Motor neuron (in vitro differentiated cells): ENCODE results near the gene PCGF3. TPM values are rescaled to one million over a fixed set of nuclear protein-coding genes. Genes with fewer than 3 reads are reported as not detected.

Source experiments
- ATAC-seq, 8 experiments: fragments of 200-7000 bp; cut with Tn5 transposase; replicated peaks in 6 of 8; 2 replicates each; pipeline ENCODE4 v1.8.0; 2021; ENCODE audit warnings: mild to moderate bottlenecking in 8 of 8, moderate library complexity in 8 of 8
- H3K27ac ChIP-seq, 2 donors: fragments of 250-450 bp; sonication (Bioruptor Pico); 2 replicates each; pipeline ENCODE4 v1.9.0; 2021; ENCODE audit warnings: antibody characterized with exemption in 2 of 2, mild to moderate bottlenecking in 2 of 2, moderate library complexity in 1 of 2
- H3K4me1 ChIP-seq, 2 donors: fragments of 250-450 bp; sonication (Bioruptor Pico); replicated peaks in 1 of 2; 2 replicates each; pipeline ENCODE4 v1.6.1; 2021; ENCODE audit warnings: antibody characterized with exemption in 2 of 2, mild to moderate bottlenecking in 2 of 2, moderate library complexity in 1 of 2
- H3K4me3 ChIP-seq, 5 donors: fragments of 250-450 bp; sonication (Bioruptor Pico); 2 replicates each; pipeline ENCODE4 v1.9.0; 2021; ENCODE audit warnings: antibody characterized with exemption in 5 of 5, mild to moderate bottlenecking in 5 of 5, moderate library complexity in 4 of 5
- WGBS, 10 experiments: fragments of 450-650 bp; shearing (Covaris generic); methylation state at CpG; one replicate each; pipeline ENCODE4 v1.0.0; 2022; 5-methylcytosine and 5-hydroxymethylcytosine counted together
- in situ Hi-C, 9 experiments: fragments of 400-800 bp; cut with MboI; loops; one replicate each; pipeline ENCODE4 v1.15.0; 2021; ENCODE audit warnings: low sequenced_read_pairs in 9 of 9, low pct_unique_long_range_greater_than_20kb in 2 of 9; ENCODE audit not compliant: unreplicated experiment in 9 of 9
- total RNA-seq, 8 experiments: library from RNA; unstranded; fragments of 300-600 nt; gene quantifications; 2 replicates each; pipeline versions ENCODE4 v1.2.3 to v1.2.4, GENCODE V29; 2022

The PCGF3 gene
- total RNA-seq, 8 experiments from 2014 or later, result 21.8 to 86.9 (median 42.1) TPM

- WGBS, 10 experiments, result 0 to 80% (median 66%) methylated on average over 1 to 3 of the region's 18 CpGs; no CpG with 5 or more reads in 4 of the 10 experiments
- H3K4me3 ChIP-seq, result no peak overlapping the region
- no peak overlapping the region for H3K27ac ChIP-seq
- peak in 3 of 8 experiments; percentile 43 to 67 (median 65) for ATAC-seq
- peaks cover 17 to 18% of the 10 kb centered on the region in 2 donors for H3K4me1 ChIP-seq
- in situ Hi-C loops, result no loop called here
Observed at GRCh38 chr4:788636-789297, 83.1 kb downstream of the PCGF3 start.

GRCh38 chr4:789571-790465 is 84.2 kb downstream of the PCGF3 start:
- no peak overlapping the region for H3K4me3 ChIP-seq
- H3K27ac ChIP-seq, result no peak overlapping the region
- H3K4me1 ChIP-seq, result peaks cover 17% of the 10 kb centered on the region in 2 donors
- peak in 2 of 8 experiments; percentile 45 to 64 for ATAC-seq
- WGBS, 10 experiments, result no CpG with 5 or more reads among the region's 27 CpGs
- in situ Hi-C loops, result no loop called here

GRCh38 chr4:790466-790820 is 84.8 kb downstream of the PCGF3 start:
- peak in 1 of 8 experiments; percentile 11 for ATAC-seq
- no peak overlapping the region for H3K27ac ChIP-seq
- no peak overlapping the region for H3K4me3 ChIP-seq
- in situ Hi-C loops, result no loop called here
- 42 to 86% (median 80%) methylated on average over 1 to 5 of the region's 8 CpGs; no CpG with 5 or more reads in 4 of the 10 experiments for WGBS, 10 experiments
- peaks cover 15 to 17% of the 10 kb centered on the region in 2 donors for H3K4me1 ChIP-seq

GRCh38 chr4:791252-791897 is 85.7 kb downstream of the PCGF3 start:
- ATAC-seq, result no peak
- 0 to 80% (median 20%) methylated on average over 1 to 3 of the region's 29 CpGs; no CpG with 5 or more reads in 7 of the 10 experiments for WGBS, 10 experiments

GRCh38 chr4:791898-792625 is 86.4 kb downstream of the PCGF3 start:
- ATAC-seq, result peak in 1 of 8 experiments; percentile 12
- Histone ChIP-seq H3K4me1 (peaks cover 8 to 9% of the 10 kb centered on the region in 2 donors), H3K4me3 (no peak overlapping the region), H3K27ac (no peak overlapping the region)
- in situ Hi-C loops, result no loop called here
- no CpG with 5 or more reads among the region's 50 CpGs for WGBS, 10 experiments

More at GRCh38 chr4:791252-791897, 85.7 kb downstream of the PCGF3 start:
- in situ Hi-C loops, result no loop called here
- no peak overlapping the region for H3K27ac ChIP-seq
- no peak overlapping the region for H3K4me3 ChIP-seq
- H3K4me1 ChIP-seq, result peaks cover 12 to 13% of the 10 kb centered on the region in 2 donors

- Histone ChIP-seq H3K27ac (no peak overlapping the region), H3K4me1 (peaks cover 8 to 9% of the 10 kb centered on the region in 2 donors), H3K4me3 (no peak overlapping the region)
- in situ Hi-C loops, result no loop called here
- WGBS, 10 experiments, result 75 to 100% (median 93%) methylated on average over 2 to 5 of the region's 17 CpGs; no CpG with 5 or more reads in 6 of the 10 experiments
- no peak for ATAC-seq
Observed at GRCh38 chr4:792626-793092, 87.0 kb downstream of the PCGF3 start.

GRCh38 chr4:793093-793861 is 87.6 kb downstream of the PCGF3 start:
- in situ Hi-C loops, result no loop called here
- ATAC-seq, result peak in 7 of 8 experiments; percentile 7 to 63 (median 24)
- H3K4me3 ChIP-seq, result no peak overlapping the region

GRCh38 chr4:793941-794621 is 88.4 kb downstream of the PCGF3 start:
- 16 to 80% (median 46%) methylated on average over 1 to 12 of the region's 19 CpGs; no CpG with 5 or more reads in 3 of the 10 experiments for WGBS, 10 experiments
- H3K27ac ChIP-seq, result no peak overlapping the region
- no peak overlapping the region for H3K4me3 ChIP-seq
- in situ Hi-C loops, result no loop called here
- ATAC-seq, result peak in 2 of 8 experiments; percentile 27 to 48
- H3K4me1 ChIP-seq, result peaks cover 8 to 9% of the 10 kb centered on the region in 2 donors

More at GRCh38 chr4:793093-793861, 87.6 kb downstream of the PCGF3 start:
- no peak overlapping the region for H3K27ac ChIP-seq
- 0 to 95% (median 63%) methylated on average over 1 to 5 of the region's 19 CpGs; no CpG with 5 or more reads in 6 of the 10 experiments for WGBS, 10 experiments
- peaks cover 8 to 9% of the 10 kb centered on the region in 2 donors for H3K4me1 ChIP-seq

- peak in 5 of 8 experiments; percentile 9 to 26 (median 21) for ATAC-seq
- no peak overlapping the region for H3K27ac ChIP-seq
- 0 to 26% methylated on average over 1 to 3 of the region's 71 CpGs; no CpG with 5 or more reads in 8 of the 10 experiments for WGBS, 10 experiments
- H3K4me1 ChIP-seq, result peaks cover 8 to 9% of the 10 kb centered on the region in 2 donors
- no peak overlapping the region for H3K4me3 ChIP-seq
- in situ Hi-C loops, result no loop called here
Observed at GRCh38 chr4:794900-795725, 89.5 kb downstream of the PCGF3 start.

GRCh38 chr4:795726-796119 is 90.1 kb downstream of the PCGF3 start:
- 11 to 38% (median 30%) methylated on average over 2 to 3 of the region's 20 CpGs; no CpG with 5 or more reads in 7 of the 10 experiments for WGBS, 10 experiments
- Histone ChIP-seq H3K4me3 (no peak overlapping the region), H3K4me1 (peaks cover 8 to 9% of the 10 kb centered on the region in 2 donors), H3K27ac (no peak overlapping the region)
- in situ Hi-C loops, result no loop called here
- ATAC-seq, result peak in 2 of 8 experiments; percentile 8 to 13
